NCI-H510A (cell line): ENCODE data around the gene SLC24A4.

Experiments used
- DNase-seq: peaks from one replicate; lab custom pipeline; 2025; lab: John Stamatoyannopoulos, UW

The SLC24A4 gene

DNA sequence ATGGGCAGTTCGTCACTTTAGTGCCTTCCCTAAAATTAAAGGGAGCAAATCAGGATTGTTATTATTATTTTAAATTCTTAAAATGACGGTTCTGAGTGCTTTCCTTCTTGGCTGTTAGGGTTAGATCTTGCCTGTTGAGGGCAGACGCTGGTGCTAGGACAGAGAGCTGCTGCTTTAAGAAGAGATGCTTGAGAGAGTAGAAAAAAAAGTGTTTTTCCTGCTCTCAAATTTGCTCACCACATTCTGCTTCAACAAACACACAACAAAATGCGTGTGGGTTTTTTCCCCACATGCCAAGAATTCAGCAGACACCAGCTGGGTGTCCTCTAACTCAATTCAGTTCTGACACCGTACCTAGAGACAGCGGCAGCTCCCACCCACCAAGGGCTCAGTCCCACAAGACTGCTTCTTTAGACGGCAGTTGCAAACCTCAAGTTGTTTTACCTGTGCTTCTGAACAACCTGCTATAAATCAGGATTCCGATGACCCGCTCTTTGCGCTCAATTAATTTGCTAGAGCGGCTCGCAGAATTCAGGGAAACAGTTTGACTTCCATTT lies 114.8 kb downstream of the SLC24A4 start:
- no peak for DNase-seq

- DNase-seq: no peak
Observed at GRCh38 chr14:92439537-92440344, 116.8 kb downstream of the SLC24A4 start.

DNA sequence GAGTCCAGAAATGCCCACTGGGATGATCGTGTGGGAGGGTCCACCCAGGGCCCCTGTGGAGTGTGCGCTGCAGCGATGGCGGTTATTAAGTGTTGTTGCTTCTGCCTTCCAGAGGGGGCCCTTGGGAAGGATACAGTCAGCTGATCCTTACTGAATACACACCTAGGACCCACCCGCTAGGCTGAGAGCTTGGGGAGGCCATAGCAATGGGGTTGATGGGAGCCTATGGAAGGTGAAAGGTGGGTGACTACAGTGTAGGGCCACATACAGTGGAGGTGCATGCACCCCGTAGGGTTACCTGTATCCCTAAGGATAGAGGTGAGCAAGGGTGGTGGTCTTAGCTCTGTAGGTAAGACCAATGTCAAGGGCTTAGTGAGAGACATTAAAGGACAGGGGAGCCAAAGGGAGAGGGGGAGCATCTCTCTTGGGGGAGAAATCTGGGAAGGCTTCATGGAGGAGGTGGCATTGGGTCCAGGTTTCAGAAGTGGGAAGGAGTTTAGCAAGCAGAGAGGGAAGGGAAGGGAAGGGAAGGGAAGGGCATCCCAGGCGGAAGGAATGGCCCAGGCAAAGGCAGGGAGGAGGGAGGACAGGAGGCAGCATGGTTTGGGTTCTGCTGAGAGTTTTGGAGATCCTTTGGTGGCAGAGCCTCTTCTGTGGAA lies 117.5 kb downstream of the SLC24A4 start:
- no peak for DNase-seq

DNA sequence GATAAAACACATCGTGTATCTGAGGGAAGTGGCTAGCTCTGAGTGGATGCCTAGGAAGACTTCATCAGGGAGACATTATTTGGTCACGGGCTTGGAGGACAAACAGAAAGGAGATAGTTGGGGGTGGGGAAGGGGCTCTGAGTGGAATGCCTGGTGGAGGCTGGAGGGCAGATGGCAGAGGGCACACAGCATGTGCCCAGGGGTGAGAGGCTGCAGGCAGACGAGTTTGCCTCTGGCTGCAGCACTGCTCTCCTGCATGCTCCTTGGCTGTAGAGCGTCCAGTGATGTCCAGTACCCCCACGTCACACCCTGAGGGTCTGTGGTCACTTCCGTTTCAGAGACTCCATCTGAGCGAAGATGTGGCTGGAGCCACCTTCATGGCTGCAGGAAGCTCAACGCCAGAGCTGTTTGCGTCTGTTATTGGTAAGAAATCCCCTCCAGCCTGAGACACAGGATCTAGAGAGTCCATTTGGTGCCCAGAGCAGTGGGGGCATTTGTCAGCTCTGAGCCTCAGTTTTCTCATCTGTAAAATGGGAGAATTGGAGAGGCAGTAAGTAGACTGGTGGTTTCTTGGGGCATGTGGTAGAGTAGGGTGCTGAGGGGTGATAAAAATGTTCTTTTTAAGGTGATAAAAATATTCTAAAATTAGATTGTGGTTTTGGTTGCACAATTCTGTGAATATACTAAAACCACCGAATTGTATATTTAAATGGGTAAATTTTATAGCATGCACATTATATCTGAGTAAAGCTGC lies 119.0 kb downstream of the SLC24A4 start:
- DNase-seq: no peak

GRCh38 chr14:92443167-92443566 lies 120.2 kb downstream of the SLC24A4 start:
- DNase-seq: no peak

GRCh38 chr14:92443741-92444140 lies 120.8 kb downstream of the SLC24A4 start:
- DNase-seq: no peak

DNA sequence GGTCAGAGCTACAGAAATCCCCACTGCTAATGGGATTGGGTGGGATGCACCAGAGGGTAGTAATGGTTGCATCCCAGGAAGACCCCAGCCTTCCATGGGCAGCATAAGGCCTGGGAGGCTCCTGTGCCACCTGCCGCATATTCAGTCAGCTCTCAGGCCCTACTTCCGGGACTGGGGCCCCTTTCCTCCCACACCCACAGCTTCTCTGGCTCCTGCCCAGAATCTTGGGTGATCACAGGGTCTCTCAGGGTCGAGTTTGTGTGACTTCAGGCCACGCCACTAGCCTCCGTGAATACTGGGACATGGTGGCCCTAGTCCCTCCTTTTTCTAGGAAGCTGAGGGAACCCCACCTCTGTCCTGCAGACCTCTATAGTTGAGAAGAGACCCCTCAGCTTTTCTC lies 123.8 kb downstream of the SLC24A4 start:
- DNase-seq: no peak

DNA sequence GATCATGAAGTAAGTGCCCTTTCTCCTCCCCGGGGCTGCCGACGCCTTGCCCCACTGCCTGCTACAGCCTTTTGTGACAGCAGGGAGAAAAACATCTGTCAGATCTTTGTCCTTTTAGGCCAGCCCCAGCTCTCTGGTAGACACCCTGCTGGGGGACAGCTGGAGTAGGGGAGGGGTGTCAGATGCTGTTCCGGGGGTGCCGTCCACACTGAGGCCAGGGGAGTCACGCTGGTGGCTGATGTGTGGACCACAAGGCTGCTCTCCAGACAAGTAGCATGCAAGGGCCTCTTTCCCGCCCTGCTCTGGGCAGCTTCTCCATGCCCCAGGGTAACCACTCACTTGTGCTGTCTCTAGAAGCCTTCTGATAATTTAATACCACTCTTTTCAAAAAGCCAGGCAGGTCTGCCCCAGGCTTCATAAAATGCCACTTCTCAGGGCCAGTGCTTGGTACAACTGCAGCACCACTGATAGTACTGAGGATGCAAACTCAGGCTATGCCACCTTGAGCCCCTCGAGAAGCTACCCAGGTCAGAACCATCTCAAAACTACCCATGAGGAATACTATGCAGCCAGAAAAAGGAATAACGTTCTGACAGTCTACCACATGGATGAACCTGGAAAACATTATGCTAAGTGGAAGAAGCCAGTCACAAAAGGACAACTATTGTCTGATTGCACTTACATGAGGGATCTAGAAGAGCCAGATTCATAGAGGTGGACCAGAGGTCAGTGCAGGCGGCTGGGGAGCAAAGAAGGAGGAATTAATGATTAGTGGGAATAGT lies 124.6 kb downstream of the SLC24A4 start:
- no peak for DNase-seq

- DNase-seq: no peak
Observed at GRCh38 chr14:92448786-92449185, 125.8 kb downstream of the SLC24A4 start.

DNA sequence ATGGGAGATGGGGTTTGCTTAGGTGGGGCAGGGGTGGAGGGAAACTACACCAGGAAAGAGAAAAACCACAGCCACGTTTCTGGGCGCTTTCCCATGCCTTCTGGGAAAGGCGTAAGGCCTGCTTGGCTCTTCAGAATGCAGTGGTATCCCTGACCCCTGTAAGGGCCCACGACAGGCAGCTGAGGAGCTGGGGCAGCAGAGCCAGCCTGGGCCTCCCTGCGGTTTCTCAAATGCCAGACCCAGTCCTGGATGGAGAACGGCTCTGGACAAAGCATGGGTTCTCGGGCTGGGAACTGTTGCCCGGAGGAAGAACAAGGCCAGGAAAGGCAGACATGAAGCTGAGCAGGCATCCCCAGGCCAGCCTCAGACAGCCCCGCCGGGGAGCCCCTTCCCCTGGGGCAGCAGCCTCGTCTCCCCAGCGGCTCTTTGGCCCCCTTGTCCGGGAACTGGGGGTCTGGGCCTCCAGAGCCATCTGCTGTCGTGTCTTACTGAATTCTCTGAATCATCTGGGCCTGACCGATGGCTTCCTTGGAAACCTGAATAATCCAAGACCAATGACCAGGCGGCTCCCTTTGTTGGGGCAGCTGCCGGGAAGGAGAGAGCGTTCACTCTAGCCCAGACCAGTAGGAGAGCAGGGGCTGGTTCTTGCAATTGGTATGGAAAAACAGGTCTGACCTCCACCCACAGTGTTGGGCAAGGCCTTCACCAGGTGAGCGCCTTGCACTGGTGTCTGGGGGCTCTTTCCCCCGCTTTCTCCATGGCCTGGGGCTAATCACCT lies 126.6 kb downstream of the SLC24A4 start:
- DNase-seq: no peak

GRCh38 chr14:92450351-92451070 lies 127.5 kb downstream of the SLC24A4 start:
- no peak for DNase-seq

GRCh38 chr14:92451245-92451644 lies 128.3 kb downstream of the SLC24A4 start:
- no peak for DNase-seq

DNA sequence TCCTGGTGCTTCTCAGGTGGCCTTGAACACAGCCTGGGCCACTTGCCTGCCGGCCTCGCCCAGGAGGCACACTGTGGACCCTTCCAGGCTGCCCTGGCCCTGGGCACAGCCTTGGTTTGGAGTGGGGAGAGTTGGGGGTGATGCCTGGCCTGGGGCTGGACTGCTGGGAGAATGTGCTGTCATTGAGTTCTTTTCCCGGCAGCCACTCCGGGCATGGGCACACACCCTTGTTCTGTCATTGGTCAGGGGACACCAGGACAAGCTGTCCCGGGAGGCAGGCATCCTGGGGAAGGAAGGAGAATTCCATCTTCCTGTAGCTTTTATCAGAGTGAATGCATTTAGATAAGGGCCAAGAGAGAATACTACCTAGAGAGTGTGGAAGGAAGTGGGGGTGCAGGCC lies 128.8 kb downstream of the SLC24A4 start:
- DNase-seq: no peak

DNA sequence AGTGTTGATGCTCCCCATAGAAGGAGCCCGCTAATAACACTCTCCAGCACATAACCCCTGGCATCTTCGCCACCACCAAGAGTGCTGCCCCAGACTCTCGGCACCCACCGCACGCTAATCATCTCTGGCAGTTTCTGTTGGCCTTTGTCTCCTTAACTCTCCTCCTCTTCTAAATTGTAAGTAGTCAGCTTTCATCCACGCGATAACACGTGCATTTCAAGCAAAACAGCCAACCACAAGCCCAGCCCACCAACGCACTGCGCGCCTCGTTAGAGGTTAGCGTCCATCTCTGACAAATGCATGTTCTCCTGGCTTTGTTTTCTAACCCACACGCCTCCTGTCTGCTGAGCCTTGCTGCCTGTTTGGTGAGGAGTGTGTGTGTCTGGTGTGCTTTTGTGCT lies 129.5 kb downstream of the SLC24A4 start:
- DNase-seq: no peak

DNA sequence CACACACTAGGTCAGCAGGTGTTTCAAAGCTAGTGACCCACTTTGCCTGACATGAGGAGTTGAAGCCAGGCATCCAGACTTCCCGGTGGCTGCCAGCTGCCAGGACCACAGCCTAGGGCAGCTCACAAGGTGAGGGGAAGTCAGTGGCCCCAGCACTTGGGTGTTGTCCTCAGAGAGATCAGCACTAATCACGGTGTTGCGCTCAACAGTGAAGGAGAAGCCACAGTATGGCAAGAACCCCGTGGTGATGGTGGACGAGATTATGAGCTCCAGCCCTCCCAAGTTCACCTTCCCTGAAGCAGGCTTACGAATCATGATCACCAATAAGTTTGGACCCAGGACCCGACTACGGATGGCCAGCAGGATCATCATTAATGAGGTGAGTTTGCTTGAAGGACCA lies 130.7 kb downstream of the SLC24A4 start:
- no peak for DNase-seq

DNA sequence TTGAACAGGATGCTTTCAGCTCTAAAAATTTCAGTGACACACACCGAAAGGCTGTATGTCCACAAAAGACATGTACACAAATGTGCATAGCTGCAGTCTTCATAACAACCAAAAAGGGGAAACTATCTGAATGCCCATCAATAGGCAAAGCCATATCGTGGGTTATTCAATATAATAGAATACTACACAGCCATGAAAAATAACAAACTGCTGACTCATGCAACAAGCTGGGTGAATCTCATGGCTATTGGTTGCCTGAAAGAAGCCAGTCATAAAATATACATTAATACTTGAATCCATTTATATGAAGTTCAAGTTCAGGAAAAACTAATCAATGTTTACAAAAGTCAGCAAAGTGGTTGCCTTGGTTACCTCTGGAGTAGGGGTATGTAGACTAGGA lies 132.3 kb downstream of the SLC24A4 start:
- DNase-seq: no peak

DNA sequence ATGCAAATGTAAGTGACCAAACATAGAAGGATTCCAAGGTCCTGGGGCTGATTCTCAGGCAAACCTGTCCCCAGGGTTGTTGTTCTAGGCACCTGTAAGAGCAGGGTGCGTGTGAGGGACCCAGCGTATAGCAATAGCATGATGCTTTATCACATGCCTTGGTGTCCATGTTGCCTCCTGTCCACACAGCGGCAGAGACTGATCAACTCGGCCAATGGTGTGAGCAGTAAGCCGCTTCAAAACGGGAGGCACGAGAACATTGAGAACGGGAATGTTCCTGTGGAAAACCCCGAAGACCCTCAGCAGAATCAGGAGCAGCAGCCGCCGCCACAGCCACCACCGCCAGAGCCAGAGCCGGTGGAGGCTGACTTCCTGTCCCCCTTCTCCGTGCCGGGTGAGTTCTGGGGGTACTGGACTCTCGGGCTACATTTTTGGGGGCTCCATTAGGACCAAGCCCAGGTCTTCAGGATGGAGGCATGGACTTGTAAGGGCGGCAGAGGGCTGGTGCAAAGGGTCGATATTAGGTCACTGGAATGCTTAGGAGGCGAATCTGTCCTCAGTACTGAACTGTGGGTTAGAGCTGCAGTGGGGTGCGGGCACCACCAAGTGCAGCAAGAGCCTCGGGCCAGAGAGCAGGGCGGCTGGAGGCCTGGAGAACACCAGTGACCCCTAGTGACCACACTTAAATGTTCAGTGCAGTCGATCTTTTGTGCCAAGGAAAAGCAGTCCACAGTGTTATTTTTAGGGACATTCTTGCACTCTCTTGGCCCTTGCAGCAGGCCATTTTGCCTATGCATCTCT lies 133.4 kb downstream of the SLC24A4 start:
- DNase-seq: no peak

- DNase-seq: no peak
Observed at GRCh38 chr14:92457016-92457565, 134.1 kb downstream of the SLC24A4 start.
